GM18909 (cell line): ENCODE measurements around the gene CSN3.

Experiments used
- ATAC-seq: cut with Tn5 transposase; IDR thresholded peaks from one replicate; pipeline ENCODE4 v1.9.1; 2021; ENCODE audit warnings: mild to moderate bottlenecking; ENCODE audit not compliant: unreplicated experiment, poor library complexity

The CSN3 gene

GRCh38 chr4:70288651-70289050, 46.3 kb downstream of the CSN3 start:
- no peak for ATAC-seq

- ATAC-seq = no peak
These were observed 48.9 kb downstream of the CSN3 start for GRCh38 chr4:70291341-70291740.

GRCh38 chr4:70297576-70297975, 55.2 kb downstream of the CSN3 start:
- no peak for ATAC-seq

- ATAC-seq = no peak
These were observed 55.7 kb downstream of the CSN3 start for GRCh38 chr4:70298051-70298450.

DNA sequence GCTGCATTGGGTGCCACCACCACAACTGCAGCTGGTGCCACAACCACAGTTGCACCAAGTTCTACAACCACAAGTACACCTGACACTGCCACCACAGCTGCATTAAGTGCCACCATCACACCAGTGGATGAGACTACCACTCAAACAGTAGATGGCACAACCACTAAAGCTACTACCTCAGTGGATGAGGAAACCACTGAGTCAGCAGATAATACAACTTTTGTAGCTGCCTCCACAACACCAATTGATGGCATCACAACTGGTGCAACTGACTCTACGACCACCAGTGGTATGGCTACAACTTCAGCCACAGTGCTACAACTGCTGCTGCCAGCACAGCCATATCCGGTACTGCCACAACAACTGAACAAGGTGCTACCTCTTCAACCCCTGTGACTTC, 57.2 kb downstream of the CSN3 start:
- no peak for ATAC-seq

- ATAC-seq = no peak
These were observed 57.8 kb downstream of the CSN3 start for GRCh38 chr4:70300215-70300614.
